Activated CD8-positive, alpha-beta memory T cell treated with anti-CD3 and anti-CD28 coated beads, Interleukin-2, amount 50 U/mL, for 48 hours (primary cell): Measurements from ENCODE around the gene MMP19.
"Not testable (repeated sequence)": the region's sequence is repeated elsewhere in the genome, so short reads cannot be mapped to it uniquely, and the experiment has no call there.

ENCODE experiments used
- DNase-seq: peaks from one replicate; pipeline ENCODE4 v3.0.0-alpha.2; 2020

The MMP19 gene

DNA sequence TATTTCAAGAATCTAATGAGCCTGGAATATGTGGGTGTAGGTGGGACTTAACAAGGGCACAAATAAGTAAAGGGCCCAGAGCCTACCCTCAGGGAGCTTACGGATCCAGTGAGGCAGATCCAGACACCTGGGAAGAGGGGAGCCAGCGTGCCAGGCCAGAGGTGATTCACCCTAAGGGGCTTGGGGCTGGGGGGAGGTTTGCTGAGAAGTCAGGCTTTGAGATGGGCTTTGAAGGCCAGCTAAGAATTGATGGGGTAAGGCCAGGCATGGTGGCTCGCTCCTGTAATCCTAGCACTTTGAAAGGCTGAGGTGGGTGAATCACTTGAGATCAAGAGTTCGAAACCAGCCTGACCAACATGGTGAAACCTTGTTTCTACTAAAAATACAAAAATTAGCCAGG is 695 bp upstream of the MMP19 start:
- no peak for DNase-seq

DNA sequence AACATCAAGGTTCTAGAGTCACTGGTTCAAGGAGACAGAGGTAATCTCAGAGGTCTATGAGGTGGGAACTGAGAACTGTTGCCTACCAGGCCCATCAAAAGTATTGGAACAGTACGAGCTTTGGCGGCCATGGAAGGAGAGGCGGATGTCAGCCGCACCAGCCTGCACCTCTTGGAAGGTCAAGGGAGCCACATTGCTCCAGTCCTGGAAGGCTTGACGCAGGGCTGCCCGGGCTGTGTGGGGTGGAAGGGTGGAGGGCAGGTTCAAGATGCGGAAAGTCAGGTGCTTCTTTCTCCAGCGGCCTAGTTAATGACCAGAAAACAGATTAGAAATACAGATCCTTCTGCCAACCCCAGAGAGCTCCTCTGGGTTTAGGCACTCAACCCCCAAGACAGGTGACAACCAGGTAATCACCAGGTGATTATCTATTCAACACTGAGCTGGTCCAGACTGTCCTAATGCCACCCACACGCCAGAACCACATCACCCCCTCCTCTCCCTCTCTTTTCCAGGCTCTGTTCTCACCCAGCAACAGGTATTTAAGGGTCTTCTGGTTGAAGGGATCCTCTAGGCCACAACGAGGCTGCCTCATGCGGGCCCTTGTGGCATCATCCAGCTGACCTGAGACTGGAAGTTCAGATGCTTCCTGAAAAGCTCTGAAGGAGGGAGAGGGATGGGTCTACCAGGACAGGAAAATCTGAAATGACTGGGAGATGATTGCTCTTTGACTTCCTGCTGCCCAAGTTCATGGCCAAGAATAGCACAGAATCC is 2.0 kb downstream of the MMP19 start:
- DNase-seq, result no peak

DNA sequence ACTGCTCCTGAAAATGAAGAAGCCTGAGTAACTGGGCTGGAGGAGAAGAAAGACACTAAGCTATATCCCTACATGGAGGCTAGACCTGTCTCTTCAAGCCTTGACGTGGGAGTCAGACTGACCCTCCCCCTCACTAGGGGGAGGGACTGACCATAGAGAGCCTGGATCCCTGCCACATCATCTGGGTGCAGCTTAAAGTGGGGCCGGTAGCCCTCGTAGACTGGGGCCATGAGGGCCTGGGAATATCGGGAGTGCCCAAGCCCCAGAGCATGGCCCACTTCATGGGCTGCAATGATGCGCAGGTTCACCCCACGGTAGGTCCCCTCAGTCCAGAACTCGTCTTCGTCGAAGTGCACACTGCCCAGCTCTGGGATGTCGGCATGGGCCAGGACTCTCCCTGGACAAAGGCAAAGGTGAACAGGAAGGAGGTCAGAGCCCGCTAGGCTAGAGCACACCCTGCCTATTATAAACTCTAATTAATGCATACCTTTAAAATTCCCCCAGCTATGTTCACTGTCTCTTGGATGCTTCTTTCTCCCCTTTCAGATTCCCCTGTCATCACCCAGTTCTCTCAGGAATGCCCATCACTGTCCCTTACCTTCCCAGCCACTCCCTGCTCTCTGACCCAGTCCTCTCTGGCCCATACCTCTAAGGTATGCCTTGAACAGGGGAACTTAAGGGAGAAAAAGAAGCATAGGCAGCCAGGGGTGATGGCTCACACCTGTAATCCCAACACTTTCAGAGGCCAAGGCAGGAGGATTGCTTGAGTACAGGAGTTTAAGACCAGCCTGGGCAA is 3.2 kb downstream of the MMP19 start:
- DNase-seq, result no peak

DNA sequence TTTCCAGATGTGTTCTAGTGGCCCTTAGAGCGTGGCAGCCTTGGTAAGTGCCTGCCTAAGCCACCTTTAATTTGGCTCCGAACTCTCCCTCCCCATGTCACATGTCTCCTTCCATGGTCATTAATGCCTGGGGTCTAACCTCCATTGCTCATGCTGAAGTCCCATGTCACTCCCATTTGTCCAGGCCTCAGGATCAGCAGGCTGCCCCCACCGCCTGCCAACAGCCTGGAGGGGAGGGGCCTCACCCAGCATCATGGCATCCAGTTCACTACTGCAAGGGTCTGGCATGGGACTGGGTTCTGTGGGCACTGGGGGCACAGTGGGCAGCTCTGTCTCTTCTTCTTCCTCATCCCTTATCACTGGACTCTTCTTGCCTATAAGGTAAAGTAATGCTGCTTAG is 4.4 kb downstream of the MMP19 start:
- DNase-seq, result no peak

DNA sequence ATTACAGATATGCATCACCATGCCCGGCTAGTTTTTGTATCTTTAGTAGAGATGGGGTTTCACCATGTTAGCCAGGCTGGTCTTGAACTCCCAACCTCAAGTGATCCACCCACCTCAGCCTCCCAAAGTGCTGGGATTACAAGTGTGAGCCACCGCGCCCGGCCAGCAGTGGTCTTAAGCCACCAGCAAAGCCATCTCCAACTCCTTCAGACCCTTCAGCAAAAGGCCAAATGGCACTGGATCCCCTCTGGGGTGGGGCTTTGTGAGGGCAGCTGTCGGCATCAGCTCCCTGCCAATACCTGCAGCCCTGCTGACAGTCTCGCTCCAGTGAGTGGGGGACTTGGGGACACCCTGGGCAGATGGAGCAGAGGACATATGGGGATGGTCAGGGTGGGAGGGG is 8.3 kb downstream of the MMP19 start:
- DNase-seq, result not testable (repeated sequence)

DNA sequence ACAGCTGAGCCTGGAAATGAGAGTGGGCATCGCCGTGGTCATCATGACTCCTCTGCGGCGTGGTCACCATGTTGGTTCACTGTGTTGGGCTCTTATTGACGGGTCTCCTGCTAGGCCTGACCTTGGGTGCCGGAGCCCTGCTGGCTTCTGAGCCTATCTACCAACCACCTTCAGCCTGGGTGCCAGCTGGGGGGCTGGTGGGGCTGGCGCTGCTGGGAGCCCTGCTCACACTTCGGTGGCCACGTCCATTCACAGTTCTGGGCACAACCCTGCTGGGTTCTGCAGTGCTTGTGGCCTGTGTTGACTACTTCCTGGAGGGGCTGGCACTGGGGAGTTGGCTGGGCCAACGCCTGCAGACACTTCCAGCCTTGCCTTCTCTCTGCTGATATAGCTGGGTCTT is 9.7 kb downstream of the MMP19 start:
- no peak for DNase-seq

DNA sequence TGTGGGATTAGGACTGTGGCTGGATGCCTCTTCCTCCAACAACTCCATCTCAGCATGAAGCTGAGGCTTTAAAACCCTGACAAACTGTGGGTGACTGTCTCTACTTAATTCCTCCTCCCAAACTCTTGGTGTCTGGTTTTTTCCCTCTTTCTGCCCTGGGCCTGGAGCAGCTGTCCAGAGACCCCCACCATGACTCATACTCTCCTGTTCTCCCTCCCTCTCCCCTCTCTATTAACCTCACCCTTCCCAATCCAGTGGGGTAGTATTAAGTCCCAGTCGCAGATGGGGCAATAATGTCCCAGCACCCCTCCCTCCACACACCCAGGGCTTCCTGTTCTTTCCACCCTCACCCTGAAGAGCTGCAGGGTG is 11.3 kb downstream of the MMP19 start:
- no peak for DNase-seq

DNA sequence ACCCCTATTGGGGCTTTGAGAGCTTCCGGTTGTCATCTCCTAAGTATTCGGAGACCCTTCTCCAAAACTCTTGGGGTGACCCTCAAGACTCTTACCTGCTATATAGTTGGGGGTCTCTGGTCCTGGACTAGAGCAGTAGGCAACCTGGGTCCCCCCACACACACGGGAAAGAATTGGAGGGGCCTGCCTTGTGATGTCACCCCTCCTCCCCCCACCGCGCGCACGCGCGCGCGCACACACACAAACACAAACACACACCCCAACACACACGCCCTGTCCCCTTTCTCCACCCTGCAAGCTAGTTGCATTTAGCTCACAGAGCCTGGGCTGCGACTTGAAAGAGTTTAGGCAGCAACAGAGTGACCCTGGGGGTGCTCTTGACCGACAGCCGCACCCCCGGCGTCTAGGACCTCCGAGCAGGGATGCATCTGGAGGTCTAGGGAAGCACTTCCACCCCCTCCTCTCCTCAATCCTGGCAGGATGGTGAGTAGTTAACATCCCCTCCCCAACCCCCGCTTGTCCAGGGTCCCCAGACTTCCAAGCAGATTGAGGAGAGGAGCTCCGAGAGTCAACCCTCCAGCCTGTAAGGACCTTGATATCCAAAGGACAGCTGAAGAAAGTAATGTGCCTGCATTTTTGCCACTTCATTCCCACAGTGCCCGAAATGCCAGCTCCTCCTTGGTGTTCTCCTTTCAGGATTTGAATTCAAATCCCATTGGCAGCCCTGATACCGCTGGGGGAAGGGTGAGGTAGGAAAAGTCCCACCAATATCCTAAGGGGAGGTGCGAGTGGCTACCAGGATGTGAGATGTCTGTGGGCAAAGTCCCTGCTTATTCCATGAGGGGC is 11.9 kb downstream of the MMP19 start:
- DNase-seq, result peak; percentile 77

DNA sequence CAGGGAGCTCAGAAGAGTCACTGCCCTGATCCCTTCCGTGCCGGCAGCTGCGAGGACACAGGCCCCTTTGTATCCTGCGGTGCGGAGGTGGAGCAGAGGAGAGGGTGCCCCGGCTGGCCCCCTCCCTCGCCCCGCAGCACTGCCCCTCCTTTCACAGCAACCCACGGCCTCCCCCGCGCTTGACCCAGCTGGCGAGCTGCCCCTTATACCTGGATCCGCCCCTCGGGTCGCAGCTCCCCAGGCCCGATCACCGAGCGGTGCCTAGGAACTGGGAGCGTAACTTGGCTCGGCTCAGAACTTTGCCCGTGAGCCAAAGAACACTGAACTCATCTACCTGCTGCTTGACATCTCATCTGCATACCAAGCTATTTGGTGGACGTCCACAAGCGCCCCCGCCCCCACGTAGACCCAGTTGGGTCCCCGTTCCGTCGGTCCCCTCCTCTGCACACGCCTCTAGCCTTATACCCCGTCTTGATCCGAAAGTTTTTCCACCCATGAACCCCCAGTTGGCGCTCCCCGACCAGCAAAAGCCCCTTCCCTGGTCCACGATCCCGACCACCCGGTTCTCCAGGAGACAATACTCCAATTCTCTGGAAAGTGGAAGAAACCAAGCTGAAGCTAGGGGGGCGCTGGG is 12.7 kb downstream of the MMP19 start:
- DNase-seq, result peak; percentile 66

DNA sequence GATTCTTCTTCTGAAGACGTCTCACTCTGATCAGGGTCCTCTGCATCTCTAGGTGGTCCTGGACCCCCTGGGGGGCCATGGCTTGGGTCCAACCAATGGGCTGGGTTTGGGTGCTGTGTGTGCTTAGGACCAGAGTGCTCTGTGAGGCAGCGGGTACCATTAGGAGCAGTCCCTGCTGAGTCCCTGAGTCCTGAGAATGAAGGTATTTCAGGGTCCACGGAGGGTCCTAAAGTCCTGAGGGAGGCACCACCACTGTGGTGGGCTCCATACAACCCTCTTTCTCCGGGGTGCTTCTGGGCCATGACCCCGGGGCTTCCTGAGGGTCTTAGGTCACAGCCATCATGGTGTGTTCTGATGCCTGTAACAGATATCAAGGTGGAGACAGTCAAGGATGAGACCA is 14.4 kb downstream of the MMP19 start:
- DNase-seq, result no peak

DNA sequence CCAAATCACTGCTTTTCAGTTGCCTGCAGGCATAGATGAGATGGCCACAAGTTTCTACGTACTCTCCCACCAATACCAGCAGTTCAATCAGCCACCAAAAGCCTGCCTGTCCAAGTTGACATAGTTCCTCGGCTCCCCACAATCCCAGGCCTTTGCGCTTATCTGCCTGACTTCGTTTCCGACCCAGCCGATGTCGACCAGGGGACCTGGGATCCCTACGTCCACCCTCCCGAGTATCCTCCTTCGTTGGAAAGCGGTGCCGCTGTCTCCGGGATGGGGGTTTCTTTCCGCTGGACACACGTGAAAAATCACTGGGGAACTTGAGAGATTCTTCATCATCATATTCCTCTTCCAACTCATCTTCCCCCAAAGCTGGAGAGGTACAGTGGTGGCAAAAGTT is 14.9 kb downstream of the MMP19 start:
- DNase-seq, result no peak

DNA sequence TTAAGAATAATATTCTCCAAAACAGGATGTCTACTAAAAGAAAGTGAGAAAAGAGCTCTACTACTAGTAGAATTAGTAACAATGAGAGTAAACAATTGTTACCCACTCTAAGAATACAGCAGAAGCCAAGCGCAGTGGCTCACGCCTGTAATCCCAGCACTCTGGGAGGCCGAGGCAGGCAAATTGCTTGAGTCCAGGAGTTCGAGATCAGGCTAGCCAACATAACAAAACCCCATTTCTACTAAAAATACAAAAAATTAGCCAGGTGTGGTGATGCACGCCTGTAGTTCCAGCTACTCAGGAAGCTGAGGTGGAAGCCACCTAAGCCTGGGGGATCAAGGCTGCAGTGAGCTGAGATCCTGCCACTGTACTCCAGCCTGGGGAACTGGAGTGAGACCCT is 18.0 kb downstream of the MMP19 start:
- peak; percentile 46 for DNase-seq

DNA sequence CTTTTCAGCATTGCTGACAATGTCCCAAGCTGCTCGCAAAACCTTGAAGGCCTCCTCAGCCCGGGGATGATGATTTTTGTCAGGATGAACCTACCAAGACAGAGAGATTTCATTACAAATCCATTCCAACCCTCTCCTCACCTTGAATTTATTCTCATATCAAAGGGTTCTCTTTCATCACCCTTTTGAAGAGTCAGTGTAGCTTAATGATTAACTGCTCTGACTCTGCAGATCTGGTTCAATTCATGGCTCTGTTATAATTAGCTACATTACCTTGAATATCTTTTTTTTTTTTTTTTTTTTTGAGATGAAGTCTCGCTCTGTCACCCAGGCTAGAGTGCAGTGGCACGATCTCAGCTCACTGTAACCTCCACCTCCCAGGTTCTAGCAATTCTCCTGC is 19.3 kb downstream of the MMP19 start:
- no peak for DNase-seq

DNA sequence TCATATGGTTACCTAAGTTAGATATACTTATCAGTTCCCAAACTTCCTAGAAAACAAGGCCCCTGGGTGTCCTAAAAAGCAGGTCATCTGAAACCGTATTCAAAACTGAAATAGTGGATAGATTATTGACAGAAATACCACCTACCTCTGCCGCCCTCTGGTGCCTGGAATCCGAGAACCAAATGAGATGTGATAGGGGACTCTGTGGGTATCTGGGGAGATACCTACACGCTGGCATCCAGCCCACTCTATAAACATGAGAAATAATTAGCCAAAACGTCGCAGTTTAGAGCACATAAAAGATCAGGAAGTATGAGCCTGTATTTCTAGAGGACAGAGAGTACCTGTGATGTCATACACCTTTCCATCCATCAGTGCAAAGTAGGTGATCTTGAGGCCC is 20.5 kb downstream of the MMP19 start:
- peak; percentile 43 for DNase-seq

DNA sequence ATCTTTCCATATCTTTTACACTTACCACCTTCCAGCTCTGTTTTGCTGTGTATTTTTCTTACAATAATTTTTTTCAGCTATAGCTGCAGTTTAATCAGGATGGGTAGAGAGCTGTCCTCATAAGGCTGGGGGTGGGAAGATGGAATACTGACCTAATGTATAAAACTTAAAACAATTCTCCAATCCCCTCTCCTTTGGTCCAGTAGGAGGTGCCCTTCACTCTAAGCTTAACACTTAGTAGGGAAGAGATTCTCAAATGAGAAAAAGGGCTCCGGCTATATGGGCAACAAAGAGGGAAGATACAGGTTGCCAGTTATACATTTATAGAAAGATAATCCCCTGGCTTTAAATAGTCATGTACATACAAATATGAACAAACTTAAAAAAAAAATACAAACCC is 22.1 kb downstream of the MMP19 start:
- DNase-seq, result no peak

DNA sequence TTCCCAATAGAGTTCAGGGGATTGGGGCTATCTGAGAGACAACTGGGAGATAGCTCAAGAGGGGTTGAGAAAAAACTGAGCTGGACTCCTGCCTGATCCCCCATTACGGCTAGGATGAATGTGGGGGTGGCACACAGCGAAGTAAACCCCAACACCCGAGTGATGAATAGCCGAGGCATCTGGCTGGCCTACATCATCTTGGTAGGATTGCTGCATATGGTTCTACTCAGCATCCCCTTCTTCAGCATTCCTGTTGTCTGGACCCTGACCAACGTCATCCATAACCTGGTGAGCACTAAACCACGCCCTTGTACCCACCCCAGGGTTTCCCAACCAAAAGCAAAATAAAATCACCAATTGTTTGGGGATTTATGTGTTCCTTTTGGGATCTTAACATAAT is 23.9 kb downstream of the MMP19 start:
- no peak for DNase-seq

DNA sequence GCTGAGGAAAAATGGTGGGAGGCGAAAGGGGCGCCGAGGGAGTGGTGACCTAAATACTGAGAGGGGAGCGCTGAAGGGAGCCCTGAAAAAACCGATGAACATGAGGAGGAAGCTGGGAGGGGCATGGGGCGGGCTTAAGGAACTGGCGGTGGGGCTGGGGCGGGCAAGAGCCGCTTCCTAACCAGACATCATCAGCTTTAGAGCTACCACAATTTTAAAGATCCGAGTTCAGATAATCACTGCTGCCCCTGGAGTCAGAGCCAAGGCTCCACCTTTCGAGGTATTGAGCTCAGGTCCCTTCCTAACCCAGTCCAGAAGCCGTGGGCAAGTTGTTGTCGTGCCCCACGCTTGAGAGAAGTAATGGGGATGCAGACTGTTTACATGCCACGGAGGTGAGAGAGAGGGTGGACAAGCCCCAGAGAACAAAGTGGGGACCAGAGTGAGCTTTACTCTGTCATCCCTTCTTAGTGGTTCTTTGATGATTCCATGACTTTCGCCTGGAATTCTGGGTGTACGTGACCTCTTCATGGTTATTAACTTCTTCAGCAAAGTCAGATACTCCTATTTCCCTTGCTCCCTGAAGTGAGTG is 24.5 kb downstream of the MMP19 start:
- no peak for DNase-seq

DNA sequence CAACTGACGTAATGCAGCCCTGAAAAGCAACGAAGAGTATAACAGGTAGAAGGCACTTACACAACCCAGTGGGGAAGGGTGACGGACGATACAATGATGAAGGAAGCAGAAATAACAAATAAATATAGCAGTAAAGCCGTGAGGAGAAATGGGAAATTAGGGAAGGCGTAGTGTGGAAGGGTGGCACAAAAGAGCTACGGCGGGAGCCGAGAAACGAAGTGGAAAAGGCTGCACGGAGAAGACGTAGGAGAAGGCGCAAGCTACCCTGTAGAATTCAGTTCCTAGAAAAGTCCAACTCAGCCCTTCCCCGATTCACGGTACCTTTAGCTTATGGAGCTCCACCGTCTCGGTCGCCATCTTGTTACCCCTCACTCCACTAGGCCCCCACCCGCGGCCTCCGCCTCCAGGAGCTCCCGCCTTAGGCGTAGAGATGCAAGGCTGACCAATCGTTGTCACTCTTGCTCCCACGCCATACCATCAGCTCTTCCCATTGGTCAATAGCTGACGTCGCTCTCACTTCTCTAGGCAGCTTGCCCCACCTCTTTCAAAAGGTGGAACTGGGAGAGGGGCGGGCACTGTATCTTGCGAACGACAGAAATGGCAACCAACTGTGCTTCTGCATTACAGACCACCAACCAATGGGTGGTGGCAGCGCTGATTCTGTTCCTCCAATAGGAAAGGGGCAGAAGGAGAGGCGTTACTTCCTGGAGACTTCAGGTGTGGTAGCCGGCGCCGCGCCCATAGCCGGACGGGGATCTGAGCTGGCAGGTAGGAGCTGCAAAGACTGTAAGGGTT is 25.2 kb downstream of the MMP19 start, which contains the start of the genes ORMDL2 and SARNP:
ORMDL2 (plus strand) TSS at position 697 of the 795 bp plus-strand sequence. CDS start 959 bp downstream, outside the sequence.
SARNP (minus strand) TSS at position 380 of the 795 bp plus-strand sequence; CDS start at position 357, 23 bp downstream.
- DNase-seq, result peak; percentile 94

DNA sequence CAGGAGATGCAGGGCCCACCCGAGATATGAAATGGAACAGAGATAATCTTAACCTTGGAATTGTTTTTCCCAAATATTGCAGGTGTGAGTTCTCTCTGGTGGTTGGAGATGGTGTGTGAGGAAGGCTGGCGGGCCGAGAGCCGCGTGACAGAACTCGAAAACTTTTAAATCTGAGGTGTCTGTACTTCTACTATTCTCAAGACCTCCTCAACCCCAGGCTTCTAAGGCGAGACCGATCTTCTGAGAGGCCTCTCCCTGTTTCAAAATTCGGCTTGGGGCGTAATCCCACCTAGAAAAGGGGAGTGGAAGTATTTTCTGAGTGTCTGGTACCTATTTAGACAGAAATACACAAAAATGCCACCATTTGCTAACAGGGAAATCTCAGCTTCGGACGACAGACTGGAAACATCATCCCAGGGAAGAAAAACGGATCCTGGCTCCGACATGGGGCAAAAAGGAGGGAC is 25.8 kb downstream of the MMP19 start:
- no peak for DNase-seq

DNA sequence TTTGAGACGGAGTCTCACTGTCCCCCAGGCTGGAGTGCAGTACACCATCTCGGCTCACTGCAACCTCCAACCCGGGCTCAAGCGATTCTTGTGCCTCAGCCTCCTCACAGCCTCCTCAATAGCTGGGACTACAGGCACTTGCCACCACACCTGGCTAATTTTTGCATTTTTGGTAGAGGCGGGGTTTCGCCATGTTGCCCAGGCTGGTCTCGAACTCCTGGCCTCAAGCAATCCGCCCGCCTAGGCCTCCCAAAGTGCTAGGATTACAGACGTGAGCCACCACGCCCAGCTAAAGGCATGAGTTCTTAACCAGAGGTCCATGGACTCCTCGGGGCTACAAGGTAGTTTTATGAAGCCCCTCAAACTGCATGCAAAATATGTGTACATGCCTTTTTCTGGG is 27.3 kb downstream of the MMP19 start:
- DNase-seq, result no peak

DNA sequence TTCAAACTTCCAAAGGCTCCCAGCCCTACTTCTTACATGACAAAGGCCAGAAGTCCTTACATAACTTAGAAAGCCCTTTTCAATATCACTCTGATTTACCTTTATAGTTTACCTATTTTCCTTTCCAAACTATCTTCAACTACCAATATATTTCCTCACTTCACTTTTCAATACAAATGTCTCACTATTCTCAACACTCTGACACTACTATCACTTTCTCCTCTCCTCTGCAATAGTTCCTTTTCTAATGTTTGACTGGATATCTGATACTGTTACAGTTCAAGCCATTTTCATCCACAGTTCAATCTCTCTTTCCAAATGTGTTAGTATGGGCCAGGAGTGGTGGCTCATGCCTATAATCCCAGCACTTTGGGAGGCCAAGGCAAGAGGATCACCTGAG is 28.5 kb downstream of the MMP19 start:
- no peak for DNase-seq
